HG02973 (cell line): ENCODE results near the gene MFSD6.
"Not testable (repeated sequence)": the region's sequence is repeated elsewhere in the genome, so short reads cannot be mapped to it uniquely, and the experiment has no call there.

Experiments
- ATAC-seq: cut with Tn5 transposase; IDR thresholded peaks from one replicate; pipeline ENCODE4 v1.9.1; 2021; ENCODE audit warnings: moderate library complexity; ENCODE audit not compliant: unreplicated experiment

Gene MFSD6

GRCh38 chr2:190407662-190408537 lies at the start of gene MFSD6:
TSS of gene MFSD6 (plus strand) at chr2:190408355. CDS start at chr2:190436030, 27,675 bp downstream.
- peak; percentile 57 for ATAC-seq

GRCh38 chr2:190358655-190359448 lies 49.3 kb upstream of the MFSD6 start:
- ATAC-seq: not testable (repeated sequence)

- no peak for ATAC-seq
These were observed 47.6 kb upstream of the MFSD6 start for GRCh38 chr2:190360561-190360960.

- no peak for ATAC-seq
These were observed 47.2 kb upstream of the MFSD6 start for GRCh38 chr2:190360965-190361364.

GRCh38 chr2:190361572-190361971 lies 46.6 kb upstream of the MFSD6 start:
- ATAC-seq: no peak

- no peak for ATAC-seq
These were observed 45.3 kb upstream of the MFSD6 start for GRCh38 chr2:190362894-190363293.

- ATAC-seq: no peak
These were observed 42.5 kb upstream of the MFSD6 start for GRCh38 chr2:190365499-190366204.

- no peak for ATAC-seq
These were observed 41.9 kb upstream of the MFSD6 start for GRCh38 chr2:190366248-190366753.

GRCh38 chr2:190367091-190367490 lies 41.1 kb upstream of the MFSD6 start:
- no peak for ATAC-seq

- ATAC-seq: no peak
These were observed 38.5 kb upstream of the MFSD6 start for GRCh38 chr2:190369635-190370034.

GRCh38 chr2:190376083-190376482 lies 32.1 kb upstream of the MFSD6 start:
- ATAC-seq: no peak

GRCh38 chr2:190376591-190377245 lies 31.4 kb upstream of the MFSD6 start:
- no peak for ATAC-seq

GRCh38 chr2:190378880-190379237 lies 29.3 kb upstream of the MFSD6 start:
- no peak for ATAC-seq

GRCh38 chr2:190379249-190379964 lies 28.7 kb upstream of the MFSD6 start:
- no peak for ATAC-seq

- no peak for ATAC-seq
These were observed 27.2 kb upstream of the MFSD6 start for GRCh38 chr2:190380962-190381412.

GRCh38 chr2:190382851-190383250 lies 25.3 kb upstream of the MFSD6 start:
- peak; percentile 83 for ATAC-seq

- no peak for ATAC-seq
These were observed 20.7 kb upstream of the MFSD6 start for GRCh38 chr2:190387422-190387821.

- ATAC-seq: no peak
These were observed 11.9 kb upstream of the MFSD6 start for GRCh38 chr2:190396271-190396670.

GRCh38 chr2:190402986-190403603 lies 5.1 kb upstream of the MFSD6 start:
- ATAC-seq: no peak
